Measurements from ENCODE around the gene TMTC1.
"Not testable (repeated sequence)": the region's sequence is repeated elsewhere in the genome, so short reads cannot be mapped to it uniquely, and the experiment has no call there.

The TMTC1 gene

DNA sequence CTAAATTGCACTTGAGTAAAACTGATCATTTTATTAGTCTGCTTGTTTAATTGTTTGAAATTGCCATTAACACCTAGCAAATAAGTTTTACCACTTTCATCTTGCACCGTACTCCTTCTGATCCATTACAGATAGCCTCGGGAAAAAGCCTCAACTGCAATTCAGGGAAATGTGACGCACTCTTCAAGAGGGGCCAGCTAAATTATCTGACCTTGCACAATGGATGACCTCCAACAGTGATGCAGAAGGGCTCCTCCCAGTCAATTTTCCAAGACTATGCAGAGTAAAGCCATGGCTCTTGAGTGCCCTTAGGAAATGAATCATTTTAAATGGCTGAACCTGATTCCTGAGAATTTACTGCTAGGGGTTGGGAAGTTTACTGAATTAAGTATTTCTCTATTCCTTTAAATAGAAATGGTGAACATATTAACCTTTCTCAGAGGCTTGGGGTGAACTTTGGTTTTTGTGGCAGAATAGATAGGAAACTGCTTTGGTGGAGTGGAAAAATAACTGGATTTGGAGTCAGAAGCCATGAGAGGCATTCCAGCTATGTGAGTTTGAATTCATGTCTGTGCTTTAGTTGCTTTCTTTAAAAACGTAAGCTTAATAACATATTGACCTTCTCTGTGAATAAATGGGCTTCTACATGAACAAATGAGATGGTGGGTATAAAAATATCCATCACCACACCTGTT, 221.5 kb downstream of the TMTC1 start:
- DNase-seq, result no peak

DNA sequence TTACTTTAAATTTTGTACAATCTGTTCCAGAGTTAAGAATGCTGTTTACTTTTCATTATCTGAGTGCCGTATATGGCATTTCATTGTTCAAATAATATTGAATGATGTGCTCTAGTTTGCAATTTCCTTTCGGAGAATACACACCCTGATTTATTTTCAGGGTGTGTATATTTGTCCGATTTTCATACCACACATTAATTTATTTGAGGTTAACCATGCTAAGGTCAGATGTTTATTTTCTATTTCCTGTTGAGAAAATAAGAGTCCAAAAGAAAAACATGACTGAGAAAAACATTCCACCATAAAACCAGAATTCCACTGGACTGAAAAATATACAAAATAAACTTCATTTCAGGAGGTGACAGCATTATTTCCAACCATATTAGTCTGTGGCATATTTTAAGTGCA, 222.1 kb downstream of the TMTC1 start:
- DNase-seq, result no peak

DNA sequence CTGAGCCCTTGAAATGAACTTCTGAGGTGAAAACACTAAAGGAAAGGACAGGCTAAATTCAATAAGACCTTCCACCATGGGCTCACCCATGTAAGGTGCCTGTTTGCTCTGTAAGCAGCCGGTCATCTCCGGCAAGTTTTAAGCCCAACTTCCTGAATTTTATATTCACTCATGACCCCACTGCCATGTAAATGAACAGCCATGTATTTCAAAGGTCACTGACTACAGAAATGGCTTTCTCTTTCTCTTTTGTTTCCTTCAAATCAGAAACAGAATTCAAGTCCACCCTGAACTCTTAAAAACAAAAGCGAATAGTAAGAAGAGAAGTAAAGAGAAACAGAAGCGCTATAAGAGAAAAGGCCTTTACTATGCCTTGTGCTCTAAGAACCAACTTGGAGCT, 224.5 kb downstream of the TMTC1 start:
- DNase-seq, result no peak

DNA sequence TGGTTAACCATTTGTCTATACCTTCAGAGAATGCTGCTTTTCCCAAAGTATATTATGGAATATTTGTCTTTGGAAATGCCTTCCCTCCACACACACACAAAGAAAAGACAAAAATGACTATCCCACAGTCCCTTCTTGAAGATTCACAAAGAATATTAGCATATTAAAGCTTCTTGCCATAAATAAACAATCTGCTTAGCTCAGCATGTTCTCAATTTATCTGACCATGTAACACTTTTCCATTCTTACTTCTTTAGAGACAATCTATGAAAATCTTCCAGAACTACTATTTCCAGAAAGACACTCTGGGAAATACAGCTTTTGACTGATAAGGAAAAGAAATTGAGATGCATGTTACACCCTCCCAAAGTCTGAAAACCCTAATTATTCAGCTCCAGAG, 227.4 kb downstream of the TMTC1 start:
- no peak for DNase-seq

DNA sequence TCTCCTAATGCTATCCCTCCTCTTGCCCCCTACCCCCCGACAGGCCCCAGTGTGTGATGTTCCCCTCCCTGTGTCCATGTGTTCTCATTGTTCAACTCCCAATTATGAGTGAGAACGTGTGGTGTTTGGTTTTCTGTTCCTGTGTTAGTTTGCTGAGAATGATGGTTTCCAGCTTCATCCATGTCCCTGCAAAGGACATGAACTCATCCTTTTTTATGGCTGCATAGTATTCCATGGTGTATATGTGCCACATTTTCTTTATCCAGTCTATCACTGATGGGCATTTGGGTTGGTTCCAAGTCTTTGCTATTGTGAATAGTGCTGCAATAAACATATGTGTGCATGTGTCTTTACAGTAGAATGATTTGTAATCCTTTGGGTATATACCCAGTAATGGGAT, 228.3 kb downstream of the TMTC1 start:
- not testable (repeated sequence) for DNase-seq

DNA sequence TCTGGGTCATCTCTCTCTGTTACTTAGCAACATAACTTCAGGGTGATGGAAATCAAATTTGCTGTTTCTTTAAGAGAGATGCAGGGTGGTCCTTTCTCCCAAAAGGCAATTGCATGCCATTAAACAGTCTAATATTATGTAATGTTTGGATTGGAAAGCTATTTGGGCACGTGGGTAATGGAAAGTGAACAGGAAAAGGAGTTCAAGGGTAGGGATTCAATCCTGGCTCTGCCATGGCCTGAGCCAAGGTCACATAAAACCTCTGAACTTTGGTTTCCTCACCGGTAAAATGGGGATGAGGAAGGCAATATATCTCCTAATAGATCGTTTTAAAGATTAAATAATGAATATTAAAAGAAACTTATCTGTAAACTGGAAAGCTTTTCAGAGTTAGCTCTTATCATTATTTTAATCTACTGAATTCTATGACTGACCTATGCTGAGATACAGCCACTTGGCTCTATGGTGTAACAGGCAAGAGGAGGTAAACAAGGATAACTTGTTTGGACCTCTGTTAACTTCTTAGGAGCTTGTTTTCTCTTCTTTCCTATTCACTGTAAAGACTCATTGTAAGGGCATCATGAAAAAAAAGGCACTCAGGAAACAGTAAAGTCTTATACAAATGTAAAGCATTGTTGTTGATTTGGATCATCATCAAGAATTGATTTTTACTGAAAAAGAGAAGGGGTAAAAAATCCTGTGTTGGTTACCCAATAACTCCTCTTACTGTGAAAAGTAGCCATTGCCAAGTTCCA, 230.6 kb downstream of the TMTC1 start:
- DNase-seq, result no peak

DNA sequence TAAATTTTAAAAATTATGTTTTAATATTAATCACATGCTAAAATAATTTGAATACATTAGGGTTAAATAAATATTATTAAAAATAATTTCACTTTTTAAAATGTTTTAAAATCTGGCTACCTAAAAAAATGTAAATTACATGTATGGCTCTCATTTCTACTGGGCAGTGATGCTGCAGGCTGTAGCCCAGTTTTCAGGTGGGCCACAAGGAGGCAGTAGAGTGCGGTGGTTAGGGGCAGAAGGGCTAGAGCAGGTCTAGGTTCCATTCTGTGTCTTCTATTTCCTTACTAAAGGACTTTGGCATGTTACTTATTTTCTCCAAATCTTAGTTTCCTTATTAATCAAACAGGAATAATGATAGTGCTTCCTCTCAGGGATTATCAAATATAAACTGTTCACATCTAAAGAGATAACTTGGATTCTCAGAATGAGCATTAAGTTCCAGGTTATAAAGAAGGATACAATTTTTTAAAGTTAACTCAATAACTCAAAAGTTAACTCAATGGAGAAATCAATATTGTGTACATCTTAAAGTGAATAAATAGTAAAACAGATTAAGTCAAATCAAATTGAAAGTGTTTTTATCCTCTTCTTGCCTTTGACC, 231.3 kb downstream of the TMTC1 start:
- DNase-seq, result peak; percentile 46

DNA sequence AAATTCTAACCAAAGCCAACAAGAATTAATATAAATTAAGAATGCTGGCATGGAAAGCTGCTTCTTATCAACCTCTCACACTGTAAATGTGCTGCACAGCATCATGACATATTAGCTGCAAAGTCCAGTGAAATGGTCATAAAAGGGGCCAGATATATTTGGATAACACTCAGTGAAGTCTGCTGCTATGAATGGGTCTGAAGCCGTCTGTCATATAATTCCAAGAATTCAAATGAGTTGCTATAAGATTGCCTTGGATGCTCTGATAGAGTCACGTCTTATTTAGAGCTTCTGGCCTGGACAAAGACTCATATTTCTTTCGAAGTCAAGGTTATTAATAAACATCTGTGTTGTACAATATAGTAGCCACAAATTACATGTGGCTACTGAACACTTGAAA, 231.9 kb downstream of the TMTC1 start:
- DNase-seq, result no peak

DNA sequence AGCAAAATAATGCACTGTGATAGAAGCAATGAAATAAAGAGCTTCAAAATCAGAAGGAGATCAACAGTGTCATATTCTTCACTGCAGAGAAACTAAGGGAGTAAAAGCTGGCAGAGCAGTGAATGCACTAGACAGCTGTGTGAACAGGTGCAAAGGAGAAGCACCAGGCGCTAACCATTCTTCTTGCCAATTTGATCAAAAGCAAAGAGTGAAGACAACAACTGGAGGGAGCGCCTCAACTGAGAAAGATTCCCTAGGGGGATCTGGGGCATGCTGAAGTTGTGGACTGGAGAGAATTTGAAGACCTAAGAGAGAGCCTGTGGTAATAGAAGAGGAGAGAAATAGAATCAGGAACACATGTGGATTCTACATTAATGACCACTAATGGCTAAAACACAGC, 235.9 kb downstream of the TMTC1 start:
- DNase-seq, result no peak

DNA sequence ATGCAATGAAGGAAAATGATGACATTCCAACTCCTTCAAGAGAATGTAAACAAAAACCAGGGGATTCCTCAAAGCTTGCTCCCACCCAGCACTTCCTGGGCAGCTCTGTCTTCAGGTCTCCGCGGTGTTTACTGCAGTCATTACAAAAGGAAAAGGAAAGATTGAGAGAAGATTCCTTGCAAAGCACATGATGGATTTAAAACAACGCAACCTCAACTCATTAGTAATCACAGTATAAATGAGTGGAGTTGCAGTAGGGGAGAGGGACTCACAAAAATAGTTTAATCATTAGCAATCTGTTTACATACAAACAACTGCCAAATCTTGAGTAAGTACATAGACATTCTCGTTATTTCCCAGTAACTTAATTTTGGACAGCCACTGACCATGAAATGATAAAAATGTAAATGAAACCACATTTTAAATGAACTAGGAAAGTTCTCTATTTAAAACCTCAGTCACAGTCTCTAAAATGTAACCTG, 236.6 kb downstream of the TMTC1 start:
- DNase-seq, result no peak

DNA sequence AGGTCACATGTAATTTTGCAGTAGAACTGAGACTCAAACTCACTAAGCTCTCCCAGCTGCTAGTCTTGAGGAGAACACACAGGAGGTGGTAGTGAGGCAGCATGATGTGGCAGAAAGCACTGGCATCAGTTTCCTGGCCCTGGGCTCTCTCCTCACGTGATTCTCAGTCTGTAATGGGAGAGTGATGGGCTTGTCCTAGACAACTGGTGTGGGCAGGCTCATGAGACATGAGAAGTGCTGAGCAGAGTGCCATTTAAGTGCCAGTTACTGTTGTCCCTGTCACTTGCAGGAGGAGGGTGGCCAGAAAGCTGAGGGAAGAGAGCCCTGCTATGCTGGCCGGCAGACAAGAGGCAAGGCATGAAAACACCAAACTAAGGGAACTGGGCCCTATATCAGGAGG, 237.7 kb downstream of the TMTC1 start:
- DNase-seq, result no peak

DNA sequence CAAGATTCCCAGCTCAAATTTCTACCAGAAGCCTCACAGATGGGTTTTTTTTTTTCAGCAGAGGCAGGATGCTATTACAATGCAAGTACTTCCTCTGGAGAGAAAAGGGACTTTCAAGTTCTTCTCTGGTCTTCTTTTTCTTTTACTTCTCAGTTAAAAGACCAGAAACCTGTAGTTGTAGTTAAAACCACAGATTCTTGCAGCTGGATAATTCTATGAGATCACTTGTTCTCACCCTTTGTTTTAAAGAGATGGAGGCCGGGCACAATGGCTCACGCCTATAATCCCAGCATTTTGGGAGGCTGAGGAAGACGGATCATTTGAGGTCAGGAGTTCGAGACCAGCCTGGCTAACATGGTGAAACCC, 238.7 kb downstream of the TMTC1 start:
- no peak for DNase-seq

DNA sequence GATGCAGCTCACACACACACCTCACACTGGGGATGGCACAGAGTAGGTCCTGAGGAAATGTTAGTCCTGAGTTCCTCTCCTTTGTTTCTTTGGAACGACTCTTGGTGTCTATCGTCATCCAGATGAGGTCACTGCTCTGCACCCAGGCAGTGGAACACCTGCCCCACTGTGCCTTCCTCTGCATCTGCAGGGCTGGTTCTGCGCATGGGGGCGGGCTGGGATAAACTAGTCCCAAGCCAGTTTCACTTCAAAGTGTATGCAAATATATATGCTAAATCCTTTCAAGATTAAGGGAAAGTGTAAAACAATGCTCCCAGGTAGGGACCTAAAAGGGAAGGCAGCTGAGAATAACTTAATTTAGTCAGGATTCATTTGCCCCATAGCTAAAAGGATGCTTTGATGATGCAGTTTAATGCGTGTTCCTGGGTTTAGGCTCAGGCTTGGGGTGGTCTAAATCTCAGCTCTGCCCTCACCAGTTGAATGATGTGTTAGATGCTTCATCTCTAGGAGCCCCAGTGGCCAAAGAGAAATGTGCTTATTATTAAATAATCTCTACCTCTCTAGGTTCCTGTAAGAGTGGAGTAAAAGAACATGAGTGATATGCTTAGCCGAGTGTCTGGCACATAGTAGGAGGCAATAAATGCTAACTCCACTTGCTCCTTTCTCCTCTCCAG, 239.2 kb downstream of the TMTC1 start:
- no peak for DNase-seq

DNA sequence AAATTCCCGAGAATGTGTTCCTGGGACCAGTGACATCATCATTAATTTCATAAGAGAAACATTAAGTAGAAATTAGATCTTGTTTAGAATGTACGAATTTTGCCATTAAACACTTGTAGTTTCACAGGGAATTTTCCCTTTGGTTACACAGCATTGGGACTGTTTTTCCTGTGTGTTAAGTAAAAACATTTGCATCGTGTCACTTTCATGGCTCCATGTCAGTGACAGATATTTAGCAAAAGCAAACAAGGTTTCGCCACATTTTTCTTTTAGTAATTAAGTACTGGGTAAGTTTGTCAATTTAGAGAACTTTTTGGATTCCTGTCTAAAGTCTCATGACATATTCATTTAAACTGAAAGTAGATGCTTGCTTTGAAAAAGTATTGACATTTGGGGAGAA, 240.7 kb downstream of the TMTC1 start:
- no peak for DNase-seq

DNA sequence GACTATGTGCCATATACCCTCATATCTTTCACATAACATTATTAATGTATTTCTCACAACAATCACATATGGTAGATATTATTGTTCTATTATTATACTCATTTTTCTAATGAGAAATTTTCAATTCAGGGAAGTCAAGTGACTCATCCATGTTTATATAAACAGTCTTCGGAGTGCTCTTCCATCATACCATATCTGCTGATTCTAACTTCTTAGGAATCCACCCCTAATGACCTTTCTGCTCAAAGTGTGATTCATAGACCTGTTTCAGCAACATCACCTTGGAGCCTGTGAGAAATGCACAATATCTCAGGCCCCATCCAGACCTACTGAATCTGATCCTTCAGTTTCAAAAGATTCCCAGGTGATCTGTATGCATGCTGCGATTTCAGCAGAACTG, 246.4 kb downstream of the TMTC1 start:
- DNase-seq, result no peak

DNA sequence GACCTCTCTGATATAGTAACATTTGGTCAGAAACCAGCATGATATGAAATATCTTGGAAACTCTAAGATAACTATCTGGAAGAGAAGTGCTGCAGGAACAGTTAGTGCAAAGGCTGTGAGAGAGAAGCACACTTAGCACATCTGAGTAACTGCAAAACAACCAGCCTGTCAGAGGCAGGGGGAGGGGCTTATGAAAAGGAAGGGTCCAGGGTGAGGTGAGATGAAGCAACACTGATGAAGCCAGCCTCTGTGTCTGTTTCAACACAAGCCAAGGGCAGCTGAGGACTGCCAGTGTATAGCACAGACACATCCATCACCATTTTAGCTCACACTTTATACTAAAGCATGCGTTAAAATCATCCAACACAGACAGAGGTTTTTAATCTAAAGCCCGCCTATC, 248.8 kb downstream of the TMTC1 start:
- DNase-seq, result no peak

DNA sequence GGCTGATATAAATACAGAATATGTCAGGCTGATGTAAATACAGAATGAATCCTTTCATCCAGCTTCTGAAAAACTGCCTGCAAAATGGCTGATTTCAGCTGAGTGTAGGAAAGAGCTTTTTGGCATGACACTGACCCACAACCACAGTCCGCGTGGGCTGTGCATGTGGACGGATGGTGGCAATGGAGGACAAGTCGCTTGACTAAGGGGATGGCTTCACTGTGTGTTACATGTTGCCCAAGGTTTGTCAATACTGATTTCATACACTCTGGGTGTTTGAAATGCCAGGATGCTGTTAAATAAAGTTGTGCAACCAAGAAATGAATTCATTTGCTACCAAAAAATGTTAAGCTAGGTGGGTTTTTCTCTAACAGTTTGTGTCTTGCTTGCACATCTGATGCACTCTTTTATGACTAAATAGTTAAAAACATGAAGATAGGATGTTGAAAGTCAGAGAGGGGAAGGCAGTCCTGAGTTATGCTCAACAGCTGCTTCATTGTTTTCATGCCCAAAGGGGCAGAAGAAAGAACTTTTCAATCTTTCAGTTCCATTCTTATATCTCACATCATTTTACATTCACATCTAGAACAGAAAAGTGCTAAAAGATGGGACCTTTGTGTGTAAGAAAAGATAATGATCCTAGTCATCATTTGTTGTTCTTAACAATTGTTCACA, 249.8 kb downstream of the TMTC1 start:
- no peak for DNase-seq

DNA sequence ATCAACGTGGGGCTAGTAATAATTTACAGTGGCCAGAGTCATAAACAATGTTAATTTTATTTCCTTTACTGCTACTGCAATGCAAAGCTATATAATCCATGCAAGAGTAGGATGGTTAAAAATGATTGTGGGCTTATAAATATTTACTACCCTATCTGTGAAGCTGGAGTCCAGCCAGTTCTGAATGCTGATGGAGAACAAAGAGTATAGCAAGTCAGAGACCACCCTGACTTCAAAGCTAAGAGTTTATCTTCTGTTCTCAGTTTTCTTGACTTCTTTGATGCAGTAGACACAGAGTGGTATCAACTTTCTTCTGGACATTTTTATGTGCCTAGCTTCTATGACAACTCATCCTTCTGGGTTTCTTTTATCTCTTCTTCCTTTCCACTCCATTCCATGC, 252.3 kb downstream of the TMTC1 start:
- no peak for DNase-seq

DNA sequence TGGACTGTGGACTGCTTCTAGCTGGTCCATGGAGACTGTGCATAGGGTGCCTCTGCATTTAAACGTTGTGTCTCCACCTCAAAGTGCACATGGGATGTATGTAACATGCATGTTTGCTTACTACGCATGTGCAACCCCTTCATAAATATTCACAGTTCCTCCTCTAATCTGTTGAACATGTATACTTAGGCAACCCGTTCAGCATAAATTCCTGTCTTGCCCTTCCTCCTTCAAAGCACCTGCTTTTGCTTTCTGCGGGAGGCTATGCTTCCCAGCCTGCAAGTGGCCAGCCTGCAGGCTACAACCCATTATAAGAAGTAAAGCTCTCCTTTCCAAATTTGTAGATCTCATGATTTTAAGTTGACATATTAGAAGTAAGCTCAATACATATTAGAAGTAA, 253.3 kb downstream of the TMTC1 start:
- DNase-seq, result no peak

DNA sequence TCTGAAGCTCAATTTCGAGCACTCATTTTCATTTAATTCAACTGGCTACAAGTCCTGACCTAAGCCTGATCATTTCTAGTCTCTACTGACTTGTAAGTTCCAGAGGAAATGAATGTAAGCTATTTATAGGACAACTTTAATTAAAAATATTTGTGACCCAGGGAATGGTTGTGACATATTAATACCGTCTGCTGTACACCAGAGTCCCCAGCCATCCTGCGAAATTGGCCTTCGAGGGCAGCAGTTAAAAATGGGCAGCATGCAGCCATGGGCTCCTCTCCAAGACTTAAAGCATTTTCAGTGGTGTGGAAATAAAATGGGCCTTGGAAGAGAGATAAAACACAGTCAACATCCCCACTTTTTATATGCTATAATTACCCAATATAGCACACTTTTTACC, 255.6 kb downstream of the TMTC1 start:
- DNase-seq, result no peak

DNA sequence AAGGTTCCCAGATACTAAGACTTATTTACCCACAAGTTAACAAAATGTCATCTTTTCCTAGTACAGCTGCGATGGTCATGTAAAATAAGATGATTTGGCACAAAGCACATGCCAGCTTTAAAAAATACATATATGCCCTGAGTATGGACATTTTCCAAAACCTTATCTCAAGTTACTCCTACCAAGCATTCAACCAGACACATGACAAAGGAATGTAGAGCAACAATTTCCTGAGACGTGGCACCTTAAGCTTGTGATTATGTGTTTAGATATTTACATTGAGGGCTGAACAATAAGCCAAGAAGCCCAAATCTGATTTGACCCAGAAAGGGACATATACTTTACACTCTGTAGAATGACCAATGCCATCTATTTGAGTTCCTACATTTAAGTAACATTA, 261.8 kb downstream of the TMTC1 start:
- no peak for DNase-seq

DNA sequence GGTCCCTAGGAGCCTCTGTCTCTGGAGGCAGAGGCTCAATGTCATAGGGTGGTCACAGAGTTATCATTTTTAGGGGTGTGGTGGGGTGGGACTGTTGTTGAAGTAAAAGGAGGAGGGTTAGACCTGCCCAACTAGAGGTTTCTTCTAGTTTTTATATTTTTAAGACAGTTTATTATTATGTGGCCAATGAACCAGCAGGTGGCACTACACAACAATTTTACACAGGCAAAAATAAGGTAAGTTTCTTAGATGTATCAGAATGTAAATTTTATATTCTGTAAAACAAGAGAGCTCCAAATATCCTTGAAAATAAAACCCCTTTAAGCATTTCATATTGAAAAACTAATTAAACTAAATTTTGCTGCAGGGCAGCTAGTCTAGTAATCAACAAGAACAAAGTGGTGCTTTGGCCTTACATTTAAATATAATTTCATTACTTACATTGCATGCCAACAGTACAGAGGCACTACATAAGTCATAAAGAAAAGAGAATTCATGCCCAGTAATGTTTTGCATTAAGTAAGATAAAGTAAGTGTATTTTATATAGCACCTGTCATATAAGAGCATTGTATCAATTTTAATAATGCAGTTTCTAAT, 264.1 kb downstream of the TMTC1 start:
- peak; percentile 4 for DNase-seq

DNA sequence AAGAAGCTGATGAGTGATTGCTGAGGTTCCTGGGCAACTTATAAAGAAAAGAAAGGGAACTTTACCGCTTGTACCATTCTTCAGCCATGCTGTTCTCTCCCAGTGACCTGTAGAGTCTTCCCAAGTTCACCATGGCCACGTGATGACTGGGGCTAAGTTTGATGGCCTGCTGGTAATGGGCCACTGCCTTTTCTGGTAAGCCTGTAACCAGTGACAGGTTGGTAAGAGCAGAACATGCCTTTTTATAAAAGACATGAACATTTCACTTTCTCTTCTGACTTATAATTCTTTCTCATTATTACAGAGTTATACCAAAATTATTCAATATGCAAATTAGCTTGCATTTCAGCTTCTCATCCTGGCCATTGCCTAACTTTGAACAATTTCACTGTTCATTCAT, 265.3 kb downstream of the TMTC1 start:
- DNase-seq, result no peak
